Neuronal stem cell (in vitro differentiated cells): Measurements from ENCODE around the gene TMEM215.
"Not testable (repeated sequence)": the region's sequence is repeated elsewhere in the genome, so short reads cannot be mapped to it uniquely, and the experiment has no call there.

Source experiments
- DNase-seq: peaks from one replicate; pipeline ENCODE4 v3.0.0-alpha.2; 2013; ENCODE audit warnings: low spot score
- H2AFZ ChIP-seq: one replicate; pipeline ENCODE4 v1.6.1; 2013; ENCODE audit warnings: mild to moderate bottlenecking, low read length, inconsistent platforms
- H2AK5ac ChIP-seq: 2 replicates; pipeline ENCODE4 v1.6.1; 2013; ENCODE audit warnings: low read depth, mild to moderate bottlenecking, inconsistent platforms, low read length, moderate library complexity, mixed read lengths
- H2BK120ac ChIP-seq: 2 replicates; pipeline ENCODE4 v1.6.1; 2013; ENCODE audit warnings: low read depth, mild to moderate bottlenecking, inconsistent platforms, low read length, moderate library complexity, mixed read lengths
- H2BK12ac ChIP-seq: one replicate; pipeline ENCODE4 v1.6.1; 2013; ENCODE audit warnings: low read length, inconsistent platforms
- H2BK15ac ChIP-seq: 2 replicates; pipeline ENCODE4 v1.6.1; 2013; ENCODE audit warnings: mild to moderate bottlenecking, low read length, inconsistent platforms, mixed read lengths
- H2BK5ac ChIP-seq: one replicate; pipeline ENCODE4 v1.6.1; 2013; ENCODE audit warnings: inconsistent platforms, mild to moderate bottlenecking, low read length, moderate library complexity
- H3K14ac ChIP-seq: one replicate; pipeline ENCODE4 v1.6.1; 2013; ENCODE audit warnings: low read length, inconsistent platforms
- H3K18ac ChIP-seq: 2 replicates; pipeline ENCODE4 v1.6.1; 2013; ENCODE audit warnings: low read length, inconsistent platforms
- H3K23ac ChIP-seq: 2 replicates; pipeline ENCODE4 v1.6.1; 2013; ENCODE audit warnings: low read depth, mild to moderate bottlenecking, mixed read lengths, low read length, inconsistent platforms; ENCODE audit not compliant: poor library complexity
- H3K27ac ChIP-seq: replicated peaks from 3 replicates; pipeline ENCODE4 v1.5.1; 2013; ENCODE audit warnings: low read length, inconsistent platforms
- H3K27me3 ChIP-seq, 3 experiments: 2 replicates each; pipeline ENCODE4 v1.6.1; 2013; ENCODE audit warnings: low read length in 3 of 3, mild to moderate bottlenecking in 2 of 3, inconsistent platforms in 1 of 3, low read depth in 1 of 3, mixed read lengths in 1 of 3, moderate library complexity in 1 of 3; ENCODE audit not compliant: control insufficient read depth in 3 of 3, insufficient read depth in 3 of 3
- H3K36me3 ChIP-seq, 2 donors: replicated peaks in 1 of 2; 2 replicates each; pipeline ENCODE4 v1.6.1; 2013; ENCODE audit warnings: low read length in 2 of 2; ENCODE audit not compliant: control insufficient read depth in 2 of 2, insufficient read depth in 2 of 2
- H3K4ac ChIP-seq: 2 replicates; pipeline ENCODE4 v1.6.1; 2013; ENCODE audit warnings: inconsistent platforms, mild to moderate bottlenecking, low read length, moderate library complexity
- H3K4me1 ChIP-seq, 2 donors: 1 replicate in 1 of 2; 2 replicates in 1 of 2; pipeline ENCODE4 v1.6.1; 2013; ENCODE audit warnings: low read length in 2 of 2, low read depth in 1 of 2; ENCODE audit not compliant: control insufficient read depth in 2 of 2, insufficient read depth in 1 of 2
- H3K4me2 ChIP-seq: one replicate; pipeline ENCODE4 v1.6.1; 2013; ENCODE audit warnings: mild to moderate bottlenecking, low read length, inconsistent platforms; ENCODE audit not compliant: insufficient read depth, poor library complexity, severe bottlenecking
- H3K4me3 ChIP-seq, 2 donors: 2 replicates each; pipeline ENCODE4 v1.5.1; 2013; ENCODE audit warnings: low read length in 2 of 2, mild to moderate bottlenecking in 2 of 2, inconsistent platforms in 1 of 2, moderate library complexity in 1 of 2
- H3K79me1 ChIP-seq: one replicate; pipeline ENCODE4 v1.6.1; 2013; ENCODE audit warnings: low read depth, mild to moderate bottlenecking, inconsistent platforms, low read length, moderate library complexity
- H3K9ac ChIP-seq: one replicate; pipeline ENCODE4 v1.6.1; 2013; ENCODE audit warnings: mild to moderate bottlenecking, low read depth, low read length, inconsistent platforms; ENCODE audit not compliant: poor library complexity
- H3K9me3 ChIP-seq, 2 donors: replicated peaks in 1 of 2; 2 replicates each; pipeline versions ENCODE3 to v1.6.1; 2013; ENCODE audit warnings: low read length in 2 of 2, mild to moderate bottlenecking in 2 of 2, inconsistent platforms in 1 of 2, low read depth in 1 of 2, mixed read lengths in 1 of 2, moderate library complexity in 1 of 2; ENCODE audit not compliant: control insufficient read depth in 2 of 2, insufficient read depth in 1 of 2
- H4K8ac ChIP-seq: one replicate; pipeline ENCODE4 v1.6.1; 2013; ENCODE audit warnings: low read depth, mild to moderate bottlenecking, inconsistent platforms, low read length, moderate library complexity
- H4K91ac ChIP-seq: one replicate; pipeline ENCODE4 v1.6.1; 2013; ENCODE audit warnings: low read length, low read depth, mild to moderate bottlenecking, inconsistent platforms; ENCODE audit not compliant: poor library complexity
- WGBS, 2 donors: extraction: QIAGEN DNeasy Blood & Tissue Kit; methylation state at CpG; one replicate each; pipeline ENCODE4 v1.1.7; 2013; ENCODE audit warnings: missing lambda C conversion rate in 2 of 2, mixed read lengths in 1 of 2; ENCODE audit not compliant: insufficient read length in 2 of 2, insufficient replicate concordance in 1 of 2; ENCODE audit errors: extremely low coverage in 2 of 2; 5-methylcytosine and 5-hydroxymethylcytosine counted together

Gene TMEM215

DNA sequence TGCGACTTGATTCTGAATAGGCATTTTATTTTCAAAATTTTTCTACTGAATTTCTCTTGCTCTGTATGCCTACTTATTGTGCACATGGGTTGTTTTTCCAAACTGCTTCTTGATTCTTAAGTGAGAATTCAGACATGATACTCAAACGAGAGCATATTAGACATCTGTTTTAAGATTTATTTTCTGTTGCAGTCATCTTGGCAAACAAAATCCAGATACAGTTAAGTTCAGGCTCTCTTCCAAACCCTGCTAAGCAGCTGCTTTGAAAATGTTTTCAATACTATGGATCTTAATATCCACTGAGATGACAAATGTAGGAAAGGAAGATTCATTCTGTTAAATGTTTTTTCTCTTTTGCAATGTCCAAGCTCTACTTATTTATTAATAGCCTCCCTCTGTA is 4.5 kb downstream of the TMEM215 start:
- no peak for DNase-seq
- H3K4me3 ChIP-seq: no peak overlapping the region

GRCh38 chr9:32796015-32796414 is 12.7 kb downstream of the TMEM215 start:
- H3K4me3 ChIP-seq, H3K27me3 ChIP-seq, H3K4me1 ChIP-seq, H4K91ac ChIP-seq, H2BK120ac ChIP-seq, H3K23ac ChIP-seq, H3K4me2 ChIP-seq, H3K14ac ChIP-seq, H2AK5ac ChIP-seq, H3K9ac ChIP-seq, H3K27ac ChIP-seq, H3K4ac ChIP-seq, H3K36me3 ChIP-seq, H2BK12ac ChIP-seq, H3K18ac ChIP-seq, H2AFZ ChIP-seq, DNase-seq, H3K79me1 ChIP-seq, H3K9me3 ChIP-seq, H2BK15ac ChIP-seq, H4K8ac ChIP-seq, H2BK5ac ChIP-seq: not testable (repeated sequence)
- WGBS, 2 donors: no CpG with 5 or more reads among the region's 3 CpGs

More for the DNA sequence above, 4.5 kb downstream of the TMEM215 start:
- H3K18ac ChIP-seq: no peak overlapping the region
- no peak overlapping the region for H3K23ac ChIP-seq
- WGBS, 2 donors: no CpG with 5 or more reads among the region's 2 CpGs
- H3K36me3 ChIP-seq: no peaks in the 10 kb centered on the region
- no peak overlapping the region for H4K91ac ChIP-seq
- no peak overlapping the region for H2BK15ac ChIP-seq
- H2BK120ac ChIP-seq: no peak overlapping the region
- H3K4me2 ChIP-seq: no peak overlapping the region
- no peak overlapping the region for H2AK5ac ChIP-seq
- no peaks in the 10 kb centered on the region for H3K79me1 ChIP-seq
- no peak overlapping the region for H4K8ac ChIP-seq
- H3K9me3 ChIP-seq: no peaks in the 10 kb centered on the region
- H2AFZ ChIP-seq: no peak overlapping the region
- no peak overlapping the region for H3K27ac ChIP-seq
- H3K27me3 ChIP-seq: peaks cover 0 to 38% (median 21%) of the 10 kb centered on the region in 3 experiments
- no peak overlapping the region for H2BK5ac ChIP-seq
- H3K14ac ChIP-seq: no peak overlapping the region
- no peak overlapping the region for H2BK12ac ChIP-seq
- no peak overlapping the region for H3K4ac ChIP-seq
- H3K4me1 ChIP-seq: peaks cover 0 to 4% of the 10 kb centered on the region in 2 donors
- no peak overlapping the region for H3K9ac ChIP-seq

- H2AFZ ChIP-seq: no peak overlapping the region
- no peak overlapping the region for H2BK12ac ChIP-seq
- H3K14ac ChIP-seq: no peak overlapping the region
- H3K79me1 ChIP-seq: no peaks in the 10 kb centered on the region
- H3K27ac ChIP-seq: no peak overlapping the region
- no peak overlapping the region for H3K4ac ChIP-seq
- H3K4me1 ChIP-seq: no peaks in the 10 kb centered on the region
- DNase-seq: no peak
- H4K8ac ChIP-seq: no peak overlapping the region
- H3K4me2 ChIP-seq: no peak overlapping the region
- no peak overlapping the region for H3K4me3 ChIP-seq
- H2BK120ac ChIP-seq: no peak overlapping the region
- peaks cover 0 to 3% of the 10 kb centered on the region in 2 donors for H3K9me3 ChIP-seq
- no peak overlapping the region for H2BK15ac ChIP-seq
- no peak overlapping the region for H3K9ac ChIP-seq
- no peak overlapping the region for H3K23ac ChIP-seq
- H2AK5ac ChIP-seq: no peak overlapping the region
- WGBS, 2 donors: no CpG with 5 or more reads among the region's 1 CpG
- H3K36me3 ChIP-seq: no peaks in the 10 kb centered on the region
- H2BK5ac ChIP-seq: no peak overlapping the region
- no peak overlapping the region for H3K18ac ChIP-seq
- H4K91ac ChIP-seq: no peak overlapping the region
- H3K27me3 ChIP-seq: no peaks in the 10 kb centered on the region
Measured at GRCh38 chr9:32801530-32801929, 18.2 kb downstream of the TMEM215 start.

GRCh38 chr9:32807217-32807616 is 23.9 kb downstream of the TMEM215 start:
- no peak overlapping the region for H3K4me3 ChIP-seq
- H2BK5ac ChIP-seq: no peak overlapping the region
- DNase-seq: no peak
- no peak overlapping the region for H2BK120ac ChIP-seq
- no peak overlapping the region for H3K9ac ChIP-seq
- no peak overlapping the region for H3K18ac ChIP-seq
- no peak overlapping the region for H3K27ac ChIP-seq
- no peak overlapping the region for H2BK12ac ChIP-seq
- no peak overlapping the region for H2AK5ac ChIP-seq
- H4K91ac ChIP-seq: no peak overlapping the region
- H4K8ac ChIP-seq: no peak overlapping the region
- H3K79me1 ChIP-seq: peaks cover 3% of the 10 kb centered on the region
- no peak overlapping the region for H2BK15ac ChIP-seq
- H3K4me1 ChIP-seq: no peaks in the 10 kb centered on the region
- H3K36me3 ChIP-seq: no peaks in the 10 kb centered on the region
- H3K4ac ChIP-seq: no peak overlapping the region
- WGBS, 2 donors: no CpG with 5 or more reads among the region's 1 CpG
- H3K27me3 ChIP-seq: no peaks in the 10 kb centered on the region
- H3K14ac ChIP-seq: no peak overlapping the region
- no peak overlapping the region for H3K4me2 ChIP-seq
- no peak overlapping the region for H3K23ac ChIP-seq
- H2AFZ ChIP-seq: no peak overlapping the region
- peaks cover 0 to 4% of the 10 kb centered on the region in 2 donors for H3K9me3 ChIP-seq
